ENCODE data around the gene POLA1. TPM values are rescaled to one million over a fixed set of nuclear protein-coding genes. Genes with fewer than 3 reads are reported as not detected.

POLA1 gene
- polyA plus RNA-seq, 1 donor from 2014 or later: 5.8 TPM

DNA sequence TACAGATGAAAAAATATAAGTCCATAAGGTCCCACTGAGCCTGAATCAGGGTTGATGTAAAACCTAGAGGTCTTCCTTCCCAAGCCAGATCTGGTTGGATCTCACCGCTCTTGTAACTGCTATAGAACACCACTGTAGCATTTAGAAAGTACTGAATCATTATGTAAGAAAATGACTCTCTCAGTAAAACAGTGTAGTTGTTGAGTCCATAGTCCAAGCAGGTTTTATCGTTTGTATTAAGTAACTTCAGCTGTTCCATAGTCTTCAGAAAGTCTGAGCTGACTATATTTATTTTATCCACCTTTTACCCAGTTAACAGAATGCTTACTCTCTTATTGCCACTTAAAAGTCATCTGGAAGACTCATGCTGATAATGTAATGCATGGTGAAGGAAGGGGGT lies 82.2 kb downstream of the POLA1 start:
- no peak for TF ChIP-seq RAD21 (conservative IDR thresholded peaks at IDR 0.05)
- no peak for TF ChIP-seq SMC3 (conservative IDR thresholded peaks at IDR 0.05; ENCODE audit: poor library complexity)
- no peak for TF ChIP-seq EP300 (conservative IDR thresholded peaks at IDR 0.05; ENCODE audit: poor library complexity, severe bottlenecking)
- TF ChIP-seq REST (IDR thresholded peaks at IDR 0.05; ENCODE audit: borderline replicate concordance): no peak
- TF ChIP-seq, protein P1, sequence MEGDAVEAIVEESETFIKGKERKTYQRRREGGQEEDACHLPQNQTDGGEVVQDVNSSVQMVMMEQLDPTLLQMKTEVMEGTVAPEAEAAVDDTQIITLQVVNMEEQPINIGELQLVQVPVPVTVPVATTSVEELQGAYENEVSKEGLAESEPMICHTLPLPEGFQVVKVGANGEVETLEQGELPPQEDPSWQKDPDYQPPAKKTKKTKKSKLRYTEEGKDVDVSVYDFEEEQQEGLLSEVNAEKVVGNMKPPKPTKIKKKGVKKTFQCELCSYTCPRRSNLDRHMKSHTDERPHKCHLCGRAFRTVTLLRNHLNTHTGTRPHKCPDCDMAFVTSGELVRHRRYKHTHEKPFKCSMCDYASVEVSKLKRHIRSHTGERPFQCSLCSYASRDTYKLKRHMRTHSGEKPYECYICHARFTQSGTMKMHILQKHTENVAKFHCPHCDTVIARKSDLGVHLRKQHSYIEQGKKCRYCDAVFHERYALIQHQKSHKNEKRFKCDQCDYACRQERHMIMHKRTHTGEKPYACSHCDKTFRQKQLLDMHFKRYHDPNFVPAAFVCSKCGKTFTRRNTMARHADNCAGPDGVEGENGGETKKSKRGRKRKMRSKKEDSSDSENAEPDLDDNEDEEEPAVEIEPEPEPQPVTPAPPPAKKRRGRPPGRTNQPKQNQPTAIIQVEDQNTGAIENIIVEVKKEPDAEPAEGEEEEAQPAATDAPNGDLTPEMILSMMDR (IDR thresholded peaks at IDR 0.05; ENCODE audit: poor library complexity, severe bottlenecking): no peak
- no peak for TF ChIP-seq EZH2 (IDR thresholded peaks at IDR 0.05; ENCODE audit: borderline replicate concordance, insufficient read depth, low read length, poor library complexity, severe bottlenecking)
- no peak for TF ChIP-seq POLR2AphosphoS5 (IDR thresholded peaks at IDR 0.05)
- TF ChIP-seq MXI1 (conservative IDR thresholded peaks at IDR 0.05; ENCODE audit: poor library complexity, severe bottlenecking): no peak
- no peak for TF ChIP-seq TAF1 (IDR thresholded peaks at IDR 0.05; ENCODE audit: low read depth)
- H2AFZ ChIP-seq (ENCODE audit: low read depth, low read length): no peak overlapping the region
- no peak overlapping the region for H3K4me3 ChIP-seq (ENCODE audit: low read length)
- no peak overlapping the region for H3K27ac ChIP-seq (ENCODE audit: low read length)
- no peak overlapping the region for H3K4me2 ChIP-seq (ENCODE audit: low read length)
- no peaks in the 10 kb centered on the region for H3F3A ChIP-seq (ENCODE audit: insufficient read depth, low read length, poor library complexity, severe bottlenecking)
- H3K9me2 ChIP-seq (ENCODE audit: insufficient read depth, low read length): no peaks in the 10 kb centered on the region
- no peaks in the 10 kb centered on the region for H3K9me3 ChIP-seq (ENCODE audit: low read length)
- H4K20me1 ChIP-seq (ENCODE audit: insufficient read depth): no peaks in the 10 kb centered on the region
- no peaks in the 10 kb centered on the region for H3K79me2 ChIP-seq (replicated peaks; ENCODE audit: insufficient read depth, low read length)
- H3K27me3 ChIP-seq (ENCODE audit: insufficient read depth, low read depth, low read length): no peaks in the 10 kb centered on the region
- H3K9ac ChIP-seq (ENCODE audit: low read length): no peak overlapping the region
- H3K36me3 ChIP-seq (ENCODE audit: insufficient read depth, low read length): no peaks in the 10 kb centered on the region

- Histone ChIP-seq H3K27ac (ENCODE audit: low read length) (no peak overlapping the region), H3K27me3 (ENCODE audit: insufficient read depth, low read depth, low read length) (no peaks in the 10 kb centered on the region), H3K9ac (ENCODE audit: low read length) (no peak overlapping the region), H3K4me2 (ENCODE audit: low read length) (no peak overlapping the region), H3K36me3 (ENCODE audit: insufficient read depth, low read length) (no peaks in the 10 kb centered on the region), H3K4me3 (ENCODE audit: low read length) (no peak overlapping the region), H3F3A (ENCODE audit: insufficient read depth, low read length, poor library complexity, severe bottlenecking) (no peaks in the 10 kb centered on the region), H2AFZ (ENCODE audit: low read depth, low read length) (no peak overlapping the region), H3K79me2 (replicated peaks; ENCODE audit: insufficient read depth, low read length) (no peaks in the 10 kb centered on the region), H4K20me1 (ENCODE audit: insufficient read depth) (no peaks in the 10 kb centered on the region), H3K9me2 (ENCODE audit: insufficient read depth, low read length) (no peaks in the 10 kb centered on the region), H3K9me3 (ENCODE audit: low read length) (no peaks in the 10 kb centered on the region)
- TF ChIP-seq, protein P1 (IDR thresholded peaks at IDR 0.05; ENCODE audit: poor library complexity, severe bottlenecking): no peak
- TF ChIP-seq MXI1 (conservative IDR thresholded peaks at IDR 0.05; ENCODE audit: poor library complexity, severe bottlenecking) (no peak), POLR2AphosphoS5 (IDR thresholded peaks at IDR 0.05) (no peak), EZH2 (IDR thresholded peaks at IDR 0.05; ENCODE audit: borderline replicate concordance, insufficient read depth, low read length, poor library complexity, severe bottlenecking) (no peak), RAD21 (conservative IDR thresholded peaks at IDR 0.05) (no peak), EP300 (conservative IDR thresholded peaks at IDR 0.05; ENCODE audit: poor library complexity, severe bottlenecking) (no peak), SMC3 (conservative IDR thresholded peaks at IDR 0.05; ENCODE audit: poor library complexity) (no peak), TAF1 (IDR thresholded peaks at IDR 0.05; ENCODE audit: low read depth) (no peak), REST (IDR thresholded peaks at IDR 0.05; ENCODE audit: borderline replicate concordance) (no peak)
These were observed 83.9 kb downstream of the POLA1 start for GRCh38 chrX:24777660-24778059.
